Activated CD8-positive, alpha-beta memory T cell treated with anti-CD3 and anti-CD28 coated beads for 24 hours (primary cell): ENCODE results near the gene PEX6.

Experiments
- DNase-seq: peaks from one replicate; pipeline ENCODE4 v3.0.0-alpha.2; 2020

PEX6 gene

DNA sequence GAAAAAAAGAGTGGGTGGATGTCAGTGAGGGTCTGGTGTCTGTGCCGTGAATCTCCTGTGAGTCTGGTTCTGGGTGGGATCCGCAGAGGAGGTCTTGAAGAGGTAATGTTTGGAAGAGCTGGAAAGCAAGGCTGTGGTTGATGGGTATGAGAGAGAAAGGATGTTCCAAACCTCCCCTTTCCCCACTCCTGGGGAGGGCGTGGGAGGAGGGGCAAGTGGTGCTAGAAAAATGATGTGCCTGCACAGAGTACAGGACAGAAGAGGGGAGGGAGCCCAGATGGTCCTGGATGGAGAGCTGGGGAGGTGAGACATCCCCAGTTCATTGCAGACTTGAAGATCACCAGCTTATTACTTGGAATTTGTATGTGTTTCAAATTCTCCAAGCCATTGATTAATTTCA lies 46.6 kb downstream of the PEX6 start:
- no peak for DNase-seq

DNA sequence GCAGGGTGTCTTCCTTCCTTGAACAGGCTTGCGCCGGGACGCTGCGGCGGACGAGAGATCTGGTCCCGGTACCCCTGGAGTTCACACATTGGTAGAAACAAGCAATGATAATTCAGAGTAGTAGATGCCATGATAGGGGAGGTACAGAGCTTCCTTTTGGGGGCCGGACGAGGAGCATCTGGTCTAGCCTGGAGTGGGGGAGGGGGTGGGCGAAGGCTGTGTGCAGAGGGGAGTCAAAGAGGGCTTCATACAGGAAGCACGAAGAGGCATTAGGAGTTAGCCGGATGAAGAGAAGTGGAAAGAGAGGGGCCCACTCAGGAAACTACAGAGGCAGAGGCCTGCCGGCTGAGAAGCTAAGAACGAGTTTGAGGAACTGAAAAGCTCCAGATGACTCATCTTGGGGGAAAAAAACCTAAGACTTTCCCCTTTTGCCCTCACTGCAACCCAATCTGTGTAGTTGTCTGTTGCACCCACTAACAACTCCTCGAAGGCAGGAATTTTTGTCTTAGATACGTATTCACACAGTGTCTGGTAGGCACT lies 49.1 kb downstream of the PEX6 start:
- peak; percentile 91 for DNase-seq

DNA sequence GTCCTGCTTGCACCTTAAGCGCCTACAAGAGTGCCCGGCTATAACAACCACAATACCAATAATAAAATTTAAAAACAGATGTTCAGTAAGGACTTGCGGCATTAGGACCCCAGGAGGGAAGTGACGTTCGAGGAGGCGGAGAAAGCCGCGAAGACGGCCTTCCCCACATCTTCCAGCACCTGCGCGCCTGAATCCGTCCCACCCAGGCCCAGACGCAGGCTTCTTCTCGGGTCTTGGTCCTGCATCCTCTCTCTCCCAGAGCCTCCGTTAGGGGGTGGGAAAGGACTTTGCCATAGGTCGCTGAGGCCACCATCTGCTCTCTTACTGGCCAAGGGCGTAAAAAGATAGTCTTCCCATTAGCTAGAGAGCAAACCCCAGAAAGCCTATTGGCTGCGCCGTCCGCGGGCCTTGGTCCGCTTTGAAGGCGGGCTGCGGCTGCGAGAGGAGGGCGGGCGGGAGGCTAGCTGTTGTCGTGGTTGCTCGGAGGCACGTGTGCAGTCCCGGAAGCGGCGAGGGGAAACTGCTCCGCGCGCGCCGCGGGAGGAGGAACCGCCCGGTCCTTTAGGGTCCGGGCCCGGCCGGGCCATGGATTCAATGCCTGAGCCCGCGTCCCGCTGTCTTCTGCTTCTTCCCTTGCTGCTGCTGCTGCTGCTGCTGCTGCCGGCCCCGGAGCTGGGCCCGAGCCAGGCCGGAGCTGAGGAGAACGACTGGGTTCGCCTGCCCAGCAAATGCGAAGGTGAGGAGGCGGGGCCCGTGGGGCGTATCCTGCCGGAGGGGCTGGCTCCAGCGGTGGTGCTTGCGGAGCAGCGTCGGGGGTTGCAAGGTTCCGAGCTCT lies 49.8 kb downstream of the PEX6 start, which contains the start of gene CNPY3:
Gene CNPY3 (plus strand): TSS at position 495 of the 835 bp plus-strand sequence. CDS start 91 bp downstream, at position 586.
- peak; percentile 94 for DNase-seq

DNA sequence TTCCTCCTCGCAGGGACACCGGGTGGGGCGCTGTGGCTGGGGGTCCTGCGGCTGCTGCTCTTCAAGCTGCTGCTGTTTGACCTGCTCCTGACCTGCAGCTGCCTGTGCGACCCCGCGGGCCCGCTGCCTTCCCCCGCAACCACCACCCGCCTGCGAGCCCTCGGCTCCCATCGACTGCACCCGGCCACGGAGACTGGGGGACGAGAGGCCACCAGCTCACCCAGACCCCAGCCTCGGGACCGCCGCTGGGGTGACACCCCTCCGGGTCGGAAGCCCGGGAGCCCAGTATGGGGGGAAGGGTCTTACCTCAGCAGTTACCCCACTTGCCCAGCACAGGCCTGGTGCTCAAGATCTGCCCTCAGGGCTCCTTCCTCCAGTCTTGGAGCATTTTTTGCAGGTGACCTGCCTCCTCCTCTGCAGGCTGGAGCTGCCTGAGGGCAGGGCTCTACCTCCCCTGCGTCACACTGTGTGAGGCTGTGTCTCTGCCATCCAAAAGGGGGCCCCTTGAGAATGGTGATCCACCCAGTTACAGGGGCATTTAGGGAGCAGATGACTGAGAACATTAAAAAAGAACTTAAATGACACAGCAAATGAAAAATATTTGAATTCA lies 53.6 kb downstream of the PEX6 start:
- no peak for DNase-seq

DNA sequence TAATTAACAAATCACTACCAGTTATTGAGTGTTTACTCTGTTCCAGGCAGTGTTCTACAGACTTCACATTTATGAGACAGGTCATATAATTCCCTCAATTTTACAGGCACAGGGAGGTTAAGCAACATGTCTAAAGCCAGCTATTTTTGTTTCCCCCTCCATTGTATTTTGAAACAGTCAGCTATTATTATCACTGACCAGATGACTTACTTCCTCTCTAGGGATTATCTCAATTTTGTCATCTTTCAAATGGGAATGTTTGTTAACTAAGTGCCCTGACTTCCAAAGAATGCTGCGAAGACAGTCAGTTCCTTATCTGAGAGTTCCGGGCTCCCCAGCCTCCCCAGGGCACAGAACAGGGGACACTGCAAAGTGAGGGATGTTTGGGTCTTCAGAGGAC lies 55.3 kb downstream of the PEX6 start:
- no peak for DNase-seq

DNA sequence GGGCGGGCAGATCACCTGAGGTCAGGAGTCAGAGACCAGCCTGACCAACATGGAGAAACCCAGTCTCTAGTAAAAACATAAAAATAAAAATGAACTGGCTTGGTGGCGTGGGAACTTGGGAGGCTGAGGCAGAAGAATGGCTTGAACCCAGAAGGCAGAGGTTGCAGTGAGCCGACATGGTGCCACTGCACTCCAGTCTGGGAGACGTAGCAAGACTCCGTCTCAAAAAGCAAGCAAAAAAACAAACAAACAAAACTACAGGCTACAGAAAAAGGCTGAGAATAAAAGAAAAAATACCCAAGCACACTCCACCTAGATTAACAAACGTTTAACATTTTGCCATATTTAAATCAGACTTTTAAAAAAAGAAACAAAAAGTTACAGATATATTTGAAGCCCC lies 57.2 kb downstream of the PEX6 start:
- DNase-seq = no peak

GRCh38 chr6:42916288-42916687 lies 62.7 kb downstream of the PEX6 start:
- no peak for DNase-seq

- DNase-seq = no peak
Measured at GRCh38 chr6:42915732-42916131, 63.2 kb downstream of the PEX6 start, which contains the start of gene PTCRA. Gene PTCRA, plus strand, starts transcription at chr6:42916053. Its CDS starts 17 bp downstream, at chr6:42916070.

DNA sequence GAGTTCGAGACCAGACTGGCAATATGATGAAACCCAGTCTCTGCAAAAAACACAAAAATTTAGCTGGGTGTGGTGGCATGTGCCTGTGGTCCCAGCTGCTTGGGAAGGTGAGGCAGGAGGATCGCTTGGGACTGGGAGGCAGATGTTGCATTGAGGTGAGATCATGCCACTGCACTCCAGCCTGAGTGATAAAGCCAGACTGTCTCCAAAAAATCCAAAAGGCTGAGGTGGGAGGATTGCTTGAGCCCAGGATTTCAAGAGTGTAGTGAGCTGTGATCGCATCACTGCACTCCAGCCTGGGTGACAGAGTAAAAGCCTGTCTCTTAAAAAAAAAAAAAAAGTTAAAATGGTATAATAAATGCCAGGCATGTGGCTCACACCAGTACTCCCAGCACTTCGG lies 64.4 kb downstream of the PEX6 start:
- no peak for DNase-seq
